ENCODE data around the gene RPS21.

RPS21 gene

DNA sequence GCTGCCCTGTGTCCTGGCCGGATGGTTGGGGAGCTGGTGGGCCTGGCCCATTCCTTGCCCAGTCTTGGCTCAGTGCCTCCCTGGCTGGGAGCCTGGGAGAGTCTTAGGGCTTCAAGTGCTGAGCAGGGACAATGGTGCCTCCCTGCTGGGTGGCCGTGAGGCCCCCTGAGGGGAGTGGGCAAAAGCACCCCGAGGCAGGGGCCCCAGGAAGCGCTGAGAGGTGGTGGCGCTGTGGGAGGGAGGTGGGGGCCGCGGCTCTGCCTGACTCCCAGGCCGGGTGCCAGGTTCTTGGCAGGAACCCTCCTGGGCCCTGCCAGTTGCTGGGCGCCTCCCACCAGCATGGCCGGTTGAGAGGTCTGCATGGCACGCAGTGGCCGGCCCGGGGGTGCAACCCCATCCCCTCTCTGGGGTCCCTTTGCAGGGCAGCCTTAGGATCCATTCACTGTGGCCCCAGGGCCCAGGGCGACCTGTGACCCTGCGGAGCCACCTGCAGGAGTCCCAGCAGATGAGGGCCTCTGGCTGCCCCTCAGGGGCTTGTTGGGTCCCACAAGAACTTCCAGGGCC lies 9.2 kb upstream of the RPS21 start:
- no peak overlapping the region for H3K27ac ChIP-seq (ENCODE audit: low read depth, low read length)
- no peaks in the 10 kb centered on the region for H3K9me2 ChIP-seq (replicated peaks; ENCODE audit: insufficient read depth, low read length)
- H3K36me3 ChIP-seq (ENCODE audit: low read length) = peaks cover 5% of the 10 kb centered on the region; the same call in 1 of the 2 replicates
- no peaks in the 10 kb centered on the region for H4K20me1 ChIP-seq (ENCODE audit: low read depth, low read length)
- H3K4me3 ChIP-seq (ENCODE audit: insufficient read depth, low read length, poor library complexity, severe bottlenecking) = no peak overlapping the region
- H3F3A ChIP-seq (ENCODE audit: insufficient read depth) = no peaks in the 10 kb centered on the region
- H2AFZ ChIP-seq (ENCODE audit: low read depth, low read length, severe bottlenecking) = no peak overlapping the region
- no peak for TF ChIP-seq EZH2phosphoT487 (conservative IDR thresholded peaks at IDR 0.05; ENCODE audit: low read length)
- TF ChIP-seq, protein P1, sequence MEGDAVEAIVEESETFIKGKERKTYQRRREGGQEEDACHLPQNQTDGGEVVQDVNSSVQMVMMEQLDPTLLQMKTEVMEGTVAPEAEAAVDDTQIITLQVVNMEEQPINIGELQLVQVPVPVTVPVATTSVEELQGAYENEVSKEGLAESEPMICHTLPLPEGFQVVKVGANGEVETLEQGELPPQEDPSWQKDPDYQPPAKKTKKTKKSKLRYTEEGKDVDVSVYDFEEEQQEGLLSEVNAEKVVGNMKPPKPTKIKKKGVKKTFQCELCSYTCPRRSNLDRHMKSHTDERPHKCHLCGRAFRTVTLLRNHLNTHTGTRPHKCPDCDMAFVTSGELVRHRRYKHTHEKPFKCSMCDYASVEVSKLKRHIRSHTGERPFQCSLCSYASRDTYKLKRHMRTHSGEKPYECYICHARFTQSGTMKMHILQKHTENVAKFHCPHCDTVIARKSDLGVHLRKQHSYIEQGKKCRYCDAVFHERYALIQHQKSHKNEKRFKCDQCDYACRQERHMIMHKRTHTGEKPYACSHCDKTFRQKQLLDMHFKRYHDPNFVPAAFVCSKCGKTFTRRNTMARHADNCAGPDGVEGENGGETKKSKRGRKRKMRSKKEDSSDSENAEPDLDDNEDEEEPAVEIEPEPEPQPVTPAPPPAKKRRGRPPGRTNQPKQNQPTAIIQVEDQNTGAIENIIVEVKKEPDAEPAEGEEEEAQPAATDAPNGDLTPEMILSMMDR (IDR thresholded peaks at IDR 0.05; ENCODE audit: insufficient read depth, low read length, poor library complexity, severe bottlenecking) = no peak
- no peaks in the 10 kb centered on the region for H3K27me3 ChIP-seq (ENCODE audit: low read length)
- H3K4me2 ChIP-seq (ENCODE audit: low read depth, low read length, poor library complexity, severe bottlenecking) = no peak overlapping the region
- H3K79me2 ChIP-seq (ENCODE audit: insufficient read depth, low read length) = no peaks in the 10 kb centered on the region
- H3K9ac ChIP-seq (ENCODE audit: low read length) = no peak overlapping the region
- H3K9me3 ChIP-seq (ENCODE audit: insufficient read depth, low read length) = no peaks in the 10 kb centered on the region

DNA sequence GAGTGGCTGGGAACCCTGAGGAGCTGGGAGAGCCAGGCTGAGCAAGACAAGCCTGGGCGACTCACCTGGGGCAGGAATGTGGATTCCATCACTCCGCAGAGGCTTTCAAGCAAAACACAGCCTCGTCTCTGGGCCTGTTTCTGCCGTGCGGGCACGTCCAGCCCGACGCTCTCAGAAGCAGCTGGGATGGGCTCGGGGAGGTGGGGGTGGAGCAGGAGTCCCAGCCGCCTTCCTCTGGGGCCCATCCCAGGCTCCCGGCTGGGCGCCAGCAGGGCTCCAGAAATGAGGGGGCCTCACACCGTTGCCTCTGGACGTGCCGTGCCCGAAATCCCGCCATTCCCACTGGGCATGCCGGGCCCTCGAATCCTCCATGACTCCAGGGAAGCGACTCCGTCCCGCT lies 8.7 kb upstream of the RPS21 start:
- Histone ChIP-seq H3F3A (ENCODE audit: insufficient read depth) (0 out of 2 replicates have a peak, but pooled peaks cover 3% of the 10 kb centered on the region), H3K27ac (ENCODE audit: low read depth, low read length) (no peak overlapping the region), H3K36me3 (ENCODE audit: low read length) (peaks cover 5% of the 10 kb centered on the region; the same call in 1 of the 2 replicates), H3K79me2 (ENCODE audit: insufficient read depth, low read length) (no peaks in the 10 kb centered on the region), H2AFZ (ENCODE audit: low read depth, low read length, severe bottlenecking) (no peak overlapping the region), H4K20me1 (ENCODE audit: low read depth, low read length) (no peaks in the 10 kb centered on the region), H3K9me2 (replicated peaks; ENCODE audit: insufficient read depth, low read length) (no peaks in the 10 kb centered on the region), H3K4me2 (ENCODE audit: low read depth, low read length, poor library complexity, severe bottlenecking) (no peak overlapping the region), H3K9me3 (ENCODE audit: insufficient read depth, low read length) (no peaks in the 10 kb centered on the region), H3K4me3 (ENCODE audit: insufficient read depth, low read length, poor library complexity, severe bottlenecking) (no peak overlapping the region), H3K27me3 (ENCODE audit: low read length) (no peaks in the 10 kb centered on the region), H3K9ac (ENCODE audit: low read length) (no peak overlapping the region)
- TF ChIP-seq, protein P1 (IDR thresholded peaks at IDR 0.05; ENCODE audit: insufficient read depth, low read length, poor library complexity, severe bottlenecking) = no peak
- TF ChIP-seq EZH2phosphoT487 (conservative IDR thresholded peaks at IDR 0.05; ENCODE audit: low read length) = no peak

DNA sequence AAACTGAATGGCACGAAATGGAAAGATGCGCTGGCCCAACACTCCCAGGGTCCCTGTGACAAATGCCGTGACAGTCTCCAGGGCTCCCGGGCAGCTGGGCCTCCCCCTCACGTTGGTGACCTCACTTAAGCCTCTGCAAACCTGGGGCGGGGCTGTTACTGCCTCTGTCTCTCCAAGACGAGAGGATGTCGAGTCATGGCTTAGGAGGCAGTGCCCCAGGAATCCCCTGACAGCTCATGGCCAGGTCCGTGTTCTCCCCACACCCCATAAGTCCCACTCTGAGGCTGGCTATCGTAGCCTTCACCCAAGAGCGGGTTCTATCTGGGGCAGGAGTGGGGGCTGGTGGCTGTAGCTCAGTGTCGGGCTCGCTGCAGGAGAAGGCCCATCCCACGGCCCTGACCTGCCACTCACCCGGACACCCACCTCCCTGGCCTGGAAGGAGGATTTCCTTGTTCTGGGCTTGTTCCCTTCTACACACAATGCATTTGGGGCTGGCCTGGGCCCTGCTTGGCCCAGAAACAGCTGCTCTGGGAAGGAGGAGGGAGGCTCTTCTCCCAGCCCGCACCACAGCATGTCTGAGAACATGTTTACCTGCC lies 5.6 kb upstream of the RPS21 start:
- 0 out of 2 replicates have a peak, but pooled peaks cover 3% of the 10 kb centered on the region for H3F3A ChIP-seq (ENCODE audit: insufficient read depth)
- H2AFZ ChIP-seq (ENCODE audit: low read depth, low read length, severe bottlenecking) = no peak overlapping the region
- no peak overlapping the region for H3K4me2 ChIP-seq (ENCODE audit: low read depth, low read length, poor library complexity, severe bottlenecking)
- no peak overlapping the region for H3K4me3 ChIP-seq (ENCODE audit: insufficient read depth, low read length, poor library complexity, severe bottlenecking)
- H3K9ac ChIP-seq (ENCODE audit: low read length) = no peak overlapping the region
- peaks cover 5% of the 10 kb centered on the region; the same call in 1 of the 2 replicates for H3K36me3 ChIP-seq (ENCODE audit: low read length)
- H3K9me3 ChIP-seq (ENCODE audit: insufficient read depth, low read length) = no peaks in the 10 kb centered on the region
- no peaks in the 10 kb centered on the region for H3K9me2 ChIP-seq (replicated peaks; ENCODE audit: insufficient read depth, low read length)
- H3K27ac ChIP-seq (ENCODE audit: low read depth, low read length) = no peak overlapping the region
- peaks cover 12% of the 10 kb centered on the region for H3K79me2 ChIP-seq (ENCODE audit: insufficient read depth, low read length)
- TF ChIP-seq, protein P1 (IDR thresholded peaks at IDR 0.05; ENCODE audit: insufficient read depth, low read length, poor library complexity, severe bottlenecking) = no peak
- TF ChIP-seq EZH2phosphoT487 (conservative IDR thresholded peaks at IDR 0.05; ENCODE audit: low read length) = no peak
- H4K20me1 ChIP-seq (ENCODE audit: low read depth, low read length) = no peaks in the 10 kb centered on the region
- no peaks in the 10 kb centered on the region for H3K27me3 ChIP-seq (ENCODE audit: low read length)
